Parathyroid adenoma (tissue), 2 donors: ENCODE results near the gene APRT.

Source experiments
- H2AFZ ChIP-seq: fragments of 300-600 bp; sonication (generic); one replicate; pipeline ENCODE4 v1.7.0; 2017; ENCODE audit warnings: antibody characterized with exemption, mild to moderate bottlenecking
- H3K27ac ChIP-seq: fragments of 300-600 bp; sonication (generic); one replicate; pipeline ENCODE4 v1.7.0; 2017
- H3K27me3 ChIP-seq: fragments of 300-600 bp; sonication (generic); one replicate; pipeline ENCODE4 v1.7.0; 2017; ENCODE audit warnings: low read length; ENCODE audit not compliant: control insufficient read depth, insufficient read depth
- H3K36me3 ChIP-seq: fragments of 300-600 bp; sonication (generic); one replicate; pipeline ENCODE4 v1.7.0; 2017; ENCODE audit warnings: low read length; ENCODE audit not compliant: control insufficient read depth, insufficient read depth
- H3K4me1 ChIP-seq: fragments of 300-600 bp; sonication (generic); one replicate; pipeline ENCODE4 v1.7.0; 2017; ENCODE audit warnings: control low read depth
- H3K4me2 ChIP-seq: fragments of 300-600 bp; sonication (generic); one replicate; pipeline ENCODE4 v1.7.0; 2017; ENCODE audit warnings: low read length
- H3K4me3 ChIP-seq: fragments of 300-600 bp; sonication (generic); one replicate; pipeline ENCODE4 v1.7.0; 2017; ENCODE audit warnings: low read depth, low read length
- H3K79me2 ChIP-seq: fragments of 300-600 bp; sonication (generic); one replicate; pipeline ENCODE4 v1.7.0; 2017; ENCODE audit warnings: control low read depth
- H3K9ac ChIP-seq: fragments of 300-600 bp; sonication (generic); one replicate; pipeline ENCODE4 v1.7.0; 2017; ENCODE audit warnings: mild to moderate bottlenecking
- H3K9me3 ChIP-seq: fragments of 300-600 bp; sonication (generic); one replicate; pipeline ENCODE4 v1.7.0; 2017; ENCODE audit warnings: low read length; ENCODE audit not compliant: control insufficient read depth
- CTCF ChIP-seq: fragments of 300-600 bp; sonication (generic); IDR thresholded peaks from one replicate; pipeline ENCODE4 v1.7.0; 2017; ENCODE audit warnings: antibody characterized with exemption, mild to moderate bottlenecking
- donor health status: primary hyperparathyroidism.

The APRT gene

GRCh38 chr16:88804173-88804551 is 7.6 kb downstream of the APRT start:
- no peak overlapping the region for H3K9ac ChIP-seq
- H3K9me3 ChIP-seq, result no peaks in the 10 kb centered on the region
- peak overlapping the region; percentile 54 for H3K4me2 ChIP-seq
- H3K27ac ChIP-seq, result no peak overlapping the region
- H2AFZ ChIP-seq, result peak overlapping the region; percentile 40
- H3K4me1 ChIP-seq, result peaks cover 3% of the 10 kb centered on the region
- H3K4me3 ChIP-seq, result peak overlapping the region; percentile 24
- no peak for TF ChIP-seq CTCF
- H3K79me2 ChIP-seq, result no peaks in the 10 kb centered on the region
- no peaks in the 10 kb centered on the region for H3K27me3 ChIP-seq
- H3K36me3 ChIP-seq, result no peaks in the 10 kb centered on the region

GRCh38 chr16:88803264-88803987 is 8.3 kb downstream of the APRT start, which contains the start of gene CDT1:
Gene CDT1 (plus strand): TSS chr16:88803789. CDS start chr16:88803832, 43 bp downstream.
- Histone ChIP-seq H3K79me2 (no peaks in the 10 kb centered on the region), H3K36me3 (no peaks in the 10 kb centered on the region), H3K4me3 (peak within 1 kb of the TSS; percentile 64), H3K27me3 (no peaks in the 10 kb centered on the region), H3K4me1 (peaks cover 3% of the 10 kb centered on the region), H2AFZ (peak within 1 kb of the TSS; percentile 71), H3K4me2 (peak within 1 kb of the TSS; percentile 59), H3K9me3 (no peaks in the 10 kb centered on the region), H3K9ac (no peak within 1 kb of the TSS), H3K27ac (no peak within 1 kb of the TSS)
- TF ChIP-seq CTCF, result no peak

- Histone ChIP-seq H2AFZ (no peak overlapping the region), H3K9ac (no peak overlapping the region), H3K27me3 (no peaks in the 10 kb centered on the region), H3K9me3 (no peaks in the 10 kb centered on the region), H3K27ac (no peak overlapping the region), H3K4me1 (peaks cover 3% of the 10 kb centered on the region), H3K36me3 (no peaks in the 10 kb centered on the region), H3K4me3 (no peak overlapping the region), H3K79me2 (no peaks in the 10 kb centered on the region), H3K4me2 (no peak overlapping the region)
- no peak for TF ChIP-seq CTCF
Measured at GRCh38 chr16:88800277-88800592, 11.5 kb downstream of the APRT start.

GRCh38 chr16:88799569-88800276 is 12.0 kb downstream of the APRT start:
- Histone ChIP-seq H2AFZ (no peak overlapping the region), H3K27ac (no peak overlapping the region), H3K4me2 (no peak overlapping the region), H3K36me3 (no peaks in the 10 kb centered on the region), H3K9me3 (no peaks in the 10 kb centered on the region), H3K27me3 (no peaks in the 10 kb centered on the region), H3K4me3 (no peak overlapping the region), H3K9ac (no peak overlapping the region), H3K79me2 (no peaks in the 10 kb centered on the region), H3K4me1 (peaks cover 3% of the 10 kb centered on the region)
- no peak for TF ChIP-seq CTCF
